IPS DF 4.7 (cell line): ENCODE results near the gene AKAP12.

Experiments used
- DNase-seq: peaks from one replicate; pipeline ENCODE4 v3.0.0-alpha.2; 2013; ENCODE audit warnings: low spot score; ENCODE audit errors: extremely low read depth

Gene AKAP12

GRCh38 chr6:151240036-151240685, 394 bp downstream of the AKAP12 start:
- no peak for DNase-seq

- DNase-seq, result no peak
These were observed 1.2 kb downstream of the AKAP12 start for GRCh38 chr6:151240791-151241642.

GRCh38 chr6:151241853-151242252, 2.1 kb downstream of the AKAP12 start:
- DNase-seq, result no peak

- DNase-seq, result no peak
These were observed 2.7 kb downstream of the AKAP12 start for GRCh38 chr6:151242420-151242861.

- no peak for DNase-seq
These were observed 3.7 kb downstream of the AKAP12 start for GRCh38 chr6:151243481-151243880.

- no peak for DNase-seq
These were observed 7.7 kb downstream of the AKAP12 start for GRCh38 chr6:151247490-151247889.

- DNase-seq, result no peak
These were observed 8.5 kb downstream of the AKAP12 start for GRCh38 chr6:151248295-151248694.

- DNase-seq, result no peak
These were observed 12.9 kb downstream of the AKAP12 start for GRCh38 chr6:151252634-151253033.

- DNase-seq, result no peak
These were observed 14.8 kb downstream of the AKAP12 start for GRCh38 chr6:151254451-151255081.

GRCh38 chr6:151255811-151256210, 16.0 kb downstream of the AKAP12 start:
- DNase-seq, result no peak

- DNase-seq, result no peak
These were observed 18.2 kb downstream of the AKAP12 start for GRCh38 chr6:151257985-151258445.

- DNase-seq, result no peak
These were observed 20.4 kb downstream of the AKAP12 start for GRCh38 chr6:151260205-151260604.

- no peak for DNase-seq
These were observed 23.3 kb downstream of the AKAP12 start for GRCh38 chr6:151263035-151263434.

GRCh38 chr6:151263967-151264366, 24.2 kb downstream of the AKAP12 start:
- DNase-seq, result no peak

- no peak for DNase-seq
These were observed 25.5 kb downstream of the AKAP12 start for GRCh38 chr6:151265282-151265681.

- no peak for DNase-seq
These were observed 29.7 kb downstream of the AKAP12 start for GRCh38 chr6:151269321-151269995.

- no peak for DNase-seq
These were observed 35.4 kb downstream of the AKAP12 start for GRCh38 chr6:151275121-151275520.

- no peak for DNase-seq
These were observed 35.8 kb downstream of the AKAP12 start for GRCh38 chr6:151275566-151275965.

GRCh38 chr6:151276112-151276740, 36.5 kb downstream of the AKAP12 start:
- DNase-seq, result no peak

GRCh38 chr6:151279891-151280290, 40.1 kb downstream of the AKAP12 start:
- no peak for DNase-seq

GRCh38 chr6:151280859-151281258, 41.1 kb downstream of the AKAP12 start:
- DNase-seq, result no peak
